NCI-H69 (cell line): ENCODE results near the gene WDR35.
"Not testable (repeated sequence)": the region's sequence is repeated elsewhere in the genome, so short reads cannot be mapped to it uniquely, and the experiment has no call there.

Experiments used
- DNase-seq: peaks from one replicate; lab custom pipeline; 2025; lab: John Stamatoyannopoulos, UW

The WDR35 gene

GRCh38 chr2:19893520-19894133, 96.3 kb downstream of the WDR35 start:
- no peak for DNase-seq

GRCh38 chr2:19891971-19892370, 97.9 kb downstream of the WDR35 start:
- DNase-seq: not testable (repeated sequence)

- DNase-seq: no peak
Observed at GRCh38 chr2:19890104-19890503, 99.8 kb downstream of the WDR35 start.

DNA sequence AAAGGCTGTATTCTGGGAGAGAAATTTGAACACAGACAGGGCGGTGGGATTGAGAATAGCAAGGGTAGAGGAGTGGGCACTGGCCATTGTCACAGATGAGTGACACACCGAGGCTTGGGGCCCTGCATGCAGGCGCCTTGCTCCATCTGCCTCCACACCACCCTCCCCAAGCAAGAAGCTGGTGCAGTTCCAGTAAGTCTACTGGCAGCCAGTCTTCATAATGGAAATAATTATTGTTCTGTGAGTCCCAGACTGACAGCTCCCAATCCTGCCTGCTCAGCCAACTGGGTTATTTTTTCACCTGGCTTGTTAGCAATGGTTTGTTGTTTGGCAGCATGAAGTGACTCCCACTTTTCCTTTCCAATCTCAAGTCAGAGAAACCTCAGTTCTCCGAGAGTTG, 101.1 kb downstream of the WDR35 start:
- no peak for DNase-seq

GRCh38 chr2:19887510-19887909, 102.4 kb downstream of the WDR35 start:
- DNase-seq: no peak

DNA sequence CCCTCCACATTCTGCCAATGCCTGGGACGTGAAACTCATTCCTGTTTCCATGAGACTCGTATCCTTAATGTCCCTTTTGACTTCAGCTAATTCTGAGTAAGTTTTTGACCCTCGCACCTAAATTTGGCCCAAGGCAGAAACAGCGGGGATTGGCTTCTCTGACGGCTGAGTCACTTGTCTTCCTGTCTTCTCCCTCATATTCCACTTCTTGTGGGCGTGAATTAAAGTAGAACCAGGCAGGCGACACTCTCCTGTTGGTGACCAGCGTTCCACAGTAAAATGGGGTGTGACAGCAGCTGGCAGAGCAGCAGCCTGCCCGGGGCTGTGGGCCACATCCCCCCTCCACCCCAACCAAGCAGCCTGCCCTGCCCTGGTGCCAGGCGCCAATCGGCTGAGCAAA, 103.6 kb downstream of the WDR35 start:
- DNase-seq: no peak

DNA sequence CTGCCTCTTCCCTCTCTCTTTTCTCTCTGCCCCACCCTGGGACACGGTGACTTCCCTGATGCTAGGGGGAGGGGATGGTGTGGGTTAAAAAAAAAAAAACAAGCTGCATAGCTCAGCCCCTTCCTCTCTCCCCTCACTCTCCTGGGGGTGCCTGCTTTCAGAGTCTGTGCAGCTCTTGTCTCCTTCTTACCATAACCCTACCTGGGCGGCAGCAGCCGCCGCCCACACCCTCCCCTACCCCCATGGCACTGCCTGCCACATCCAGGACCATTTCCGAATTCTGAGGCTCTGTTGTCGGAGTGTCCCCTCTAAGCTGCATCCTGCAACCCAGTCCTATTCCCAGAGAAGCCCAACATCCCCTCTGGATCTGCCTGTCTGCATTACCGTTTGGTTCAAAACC, 104.1 kb downstream of the WDR35 start:
- no peak for DNase-seq

GRCh38 chr2:19883971-19884720, 105.8 kb downstream of the WDR35 start:
- no peak for DNase-seq

DNA sequence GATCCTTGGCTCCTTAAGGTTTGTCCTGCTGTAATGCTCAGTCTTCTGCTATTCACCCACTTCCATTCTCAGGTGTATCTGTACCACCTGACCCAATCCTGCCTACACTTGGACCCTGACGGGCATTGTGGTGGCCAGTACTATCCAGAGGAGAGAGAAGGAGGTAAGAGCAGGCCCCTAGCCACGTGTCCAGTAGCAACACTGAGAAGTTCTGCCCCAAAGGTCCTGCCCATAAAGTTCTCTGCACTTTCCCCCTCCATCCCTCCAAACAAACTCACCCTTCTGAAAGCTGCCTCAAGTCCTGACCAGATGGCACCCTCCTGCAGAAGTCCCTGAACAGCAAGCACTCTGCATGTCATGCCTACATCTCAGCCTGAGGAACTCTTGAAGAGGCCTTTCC, 106.4 kb downstream of the WDR35 start:
- DNase-seq: no peak

DNA sequence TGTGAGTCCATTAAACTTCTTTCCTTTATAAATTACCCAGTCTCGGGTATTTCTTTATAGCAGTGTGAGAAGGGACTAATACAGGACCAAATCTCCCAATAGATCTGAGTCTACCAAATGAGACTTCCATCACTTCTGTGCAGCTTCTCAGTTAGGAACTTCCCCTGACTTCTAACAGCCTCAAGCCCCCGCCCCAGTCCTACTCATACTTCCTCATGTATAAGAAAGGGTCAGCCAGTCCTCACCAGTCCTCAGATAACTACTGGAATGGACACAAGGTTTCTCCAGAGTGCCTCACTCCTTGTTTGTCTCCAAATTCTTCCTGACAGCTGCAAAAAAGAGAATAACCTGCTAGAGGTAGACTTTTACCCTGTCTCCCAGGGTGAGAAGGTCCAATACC, 107.6 kb downstream of the WDR35 start:
- no peak for DNase-seq

- DNase-seq: no peak
Observed at GRCh38 chr2:19881908-19882265, 108.0 kb downstream of the WDR35 start.

DNA sequence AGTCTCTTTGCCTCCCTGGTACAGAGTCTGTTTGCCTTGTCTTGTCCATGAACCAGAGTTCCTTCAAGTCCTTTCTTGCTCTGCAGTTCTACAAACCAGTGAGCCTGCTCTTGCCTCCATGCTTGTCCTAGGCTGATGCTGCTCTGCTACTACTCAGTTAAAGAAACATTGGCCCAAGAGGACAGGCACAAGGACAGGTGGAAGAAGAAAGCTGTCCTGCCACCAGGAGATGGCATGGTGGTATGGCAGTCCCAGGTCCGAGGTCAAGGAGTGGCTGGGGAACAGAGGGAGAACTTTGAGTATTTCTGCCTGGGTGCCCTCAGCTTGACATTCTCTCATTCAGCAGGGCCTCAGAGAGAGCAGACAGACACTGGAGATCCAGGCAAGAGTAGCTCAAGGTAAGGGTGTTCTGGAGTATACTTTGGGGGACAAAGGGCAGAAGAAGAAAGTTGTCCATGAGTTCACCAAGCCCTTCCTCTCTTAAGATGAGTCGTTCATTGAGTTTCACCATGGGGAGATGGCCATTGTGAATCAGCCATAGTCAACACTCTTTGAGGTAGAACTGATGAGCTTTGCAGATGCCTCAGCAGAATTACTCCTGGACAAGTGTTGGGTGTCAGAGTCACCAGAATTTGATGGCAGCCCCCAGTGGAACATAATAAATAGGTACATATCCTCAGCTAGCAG, 108.5 kb downstream of the WDR35 start:
- no peak for DNase-seq

- not testable (repeated sequence) for DNase-seq
Observed at GRCh38 chr2:19880191-19880590, 109.7 kb downstream of the WDR35 start.

- DNase-seq: no peak
Observed at GRCh38 chr2:19879120-19879519, 110.8 kb downstream of the WDR35 start.

GRCh38 chr2:19878268-19879046, 111.4 kb downstream of the WDR35 start:
- DNase-seq: no peak

DNA sequence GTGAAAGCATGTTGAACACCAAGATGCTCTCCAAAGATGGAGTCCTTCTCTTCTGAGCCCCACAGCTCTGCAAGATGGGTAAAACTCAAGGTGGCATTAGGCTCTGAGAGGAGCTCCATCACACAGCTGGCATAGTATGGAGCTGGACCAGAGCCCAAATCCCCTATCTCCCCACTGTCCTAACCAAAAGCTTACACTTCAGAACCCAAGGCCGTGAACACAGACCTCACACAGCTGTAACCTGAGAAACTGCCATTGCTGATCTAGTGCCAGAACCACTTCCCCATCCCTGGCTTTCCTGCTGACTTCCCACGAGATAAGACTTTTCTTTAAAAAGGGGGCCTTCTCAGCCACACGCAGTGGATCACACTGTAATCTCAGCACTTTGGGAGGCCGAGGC, 113.2 kb downstream of the WDR35 start:
- no peak for DNase-seq

- DNase-seq: no peak
Observed at GRCh38 chr2:19875280-19875679, 114.6 kb downstream of the WDR35 start.

- DNase-seq: no peak
Observed at GRCh38 chr2:19874726-19875125, 115.2 kb downstream of the WDR35 start.

GRCh38 chr2:19873014-19873413, 116.9 kb downstream of the WDR35 start:
- DNase-seq: no peak

GRCh38 chr2:19872302-19872701, 117.6 kb downstream of the WDR35 start:
- DNase-seq: no peak

GRCh38 chr2:19871836-19872235, 118.1 kb downstream of the WDR35 start:
- no peak for DNase-seq

DNA sequence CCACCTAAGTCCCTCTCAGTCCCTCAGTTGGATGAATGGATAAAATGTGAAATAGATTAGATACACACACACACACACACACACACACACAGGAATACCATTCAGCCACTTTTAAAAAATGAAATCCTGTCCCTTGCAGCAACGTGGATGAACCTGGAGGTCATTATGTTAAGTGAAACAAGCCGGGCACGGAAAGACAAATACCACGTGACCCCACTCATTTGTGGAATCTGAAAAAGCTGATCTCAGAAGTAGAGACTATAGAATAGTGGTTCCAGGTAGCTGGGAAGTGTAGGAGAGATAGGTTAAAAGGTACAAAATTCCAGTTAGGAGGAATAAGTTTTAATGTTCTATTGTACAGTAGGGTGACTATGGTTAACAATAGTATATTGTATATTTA, 119.1 kb downstream of the WDR35 start:
- DNase-seq: no peak
